DOHH2 (cell line): Measurements from ENCODE around the gene PHF21A.

ENCODE experiments used
- EZH2phosphoT487 ChIP-seq: fragments of 200-600 bp; sonication (generic); IDR thresholded peaks from 2 replicates; pipeline ENCODE4 v1.6.1; 2017; ENCODE audit warnings: borderline replicate concordance, mild to moderate bottlenecking, antibody characterized with exemption, low read length, moderate library complexity, mixed read lengths
- TF ChIP-seq, protein P1 (sequence below): fragments of 200-600 bp; sonication (generic); IDR thresholded peaks from one replicate; pipeline ENCODE4 v1.5.1; 2014; ENCODE audit warnings: antibody characterized with exemption, mild to moderate bottlenecking, low read depth, low read length; ENCODE audit not compliant: poor library complexity, severe bottlenecking

DNA sequence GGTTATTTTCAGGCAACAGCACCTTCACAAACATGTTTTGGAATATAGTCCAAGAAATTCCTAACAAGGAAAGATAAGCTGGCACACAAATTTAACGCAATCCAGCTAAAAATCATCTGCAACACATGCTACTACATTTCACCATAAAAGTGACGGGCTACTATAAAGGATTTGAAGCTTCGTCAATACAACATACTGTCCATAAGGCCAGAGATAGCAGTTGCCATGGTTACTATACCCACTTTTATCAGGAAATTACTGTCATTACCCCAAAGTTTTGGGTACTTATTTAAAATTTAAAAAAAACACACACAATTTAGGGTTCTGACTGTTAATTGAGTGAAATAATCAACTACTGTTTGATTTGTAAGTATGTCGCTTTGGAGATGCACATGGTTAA lies 6.9 kb downstream of the PHF21A start:
- TF ChIP-seq, protein P1, sequence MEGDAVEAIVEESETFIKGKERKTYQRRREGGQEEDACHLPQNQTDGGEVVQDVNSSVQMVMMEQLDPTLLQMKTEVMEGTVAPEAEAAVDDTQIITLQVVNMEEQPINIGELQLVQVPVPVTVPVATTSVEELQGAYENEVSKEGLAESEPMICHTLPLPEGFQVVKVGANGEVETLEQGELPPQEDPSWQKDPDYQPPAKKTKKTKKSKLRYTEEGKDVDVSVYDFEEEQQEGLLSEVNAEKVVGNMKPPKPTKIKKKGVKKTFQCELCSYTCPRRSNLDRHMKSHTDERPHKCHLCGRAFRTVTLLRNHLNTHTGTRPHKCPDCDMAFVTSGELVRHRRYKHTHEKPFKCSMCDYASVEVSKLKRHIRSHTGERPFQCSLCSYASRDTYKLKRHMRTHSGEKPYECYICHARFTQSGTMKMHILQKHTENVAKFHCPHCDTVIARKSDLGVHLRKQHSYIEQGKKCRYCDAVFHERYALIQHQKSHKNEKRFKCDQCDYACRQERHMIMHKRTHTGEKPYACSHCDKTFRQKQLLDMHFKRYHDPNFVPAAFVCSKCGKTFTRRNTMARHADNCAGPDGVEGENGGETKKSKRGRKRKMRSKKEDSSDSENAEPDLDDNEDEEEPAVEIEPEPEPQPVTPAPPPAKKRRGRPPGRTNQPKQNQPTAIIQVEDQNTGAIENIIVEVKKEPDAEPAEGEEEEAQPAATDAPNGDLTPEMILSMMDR = no peak
- TF ChIP-seq EZH2phosphoT487 = no peak
